GM23248 (cell line): ENCODE results near the gene TTC23L.

Source experiments
- EZH2 ChIP-seq: fragments of 200-600 bp; sonication (generic); IDR thresholded peaks from 2 replicates; pipeline ENCODE4 v1.6.1; 2018; ENCODE audit warnings: antibody characterized with exemption, mild to moderate bottlenecking; ENCODE audit not compliant: insufficient read depth, poor library complexity, severe bottlenecking
- EZH2phosphoT487 ChIP-seq: fragments of 200-600 bp; sonication (generic); IDR thresholded peaks from 2 replicates; pipeline ENCODE4 v1.6.1; 2018; ENCODE audit warnings: antibody characterized with exemption, moderate library complexity, mild to moderate bottlenecking, low read depth; ENCODE audit not compliant: insufficient read depth

- TF ChIP-seq EZH2 (no peak), EZH2phosphoT487 (no peak)
These were observed 94.0 kb downstream of the TTC23L start for GRCh38 chr5:34932947-34933346.
